Nucleus accumbens (tissue), 56 donors: ENCODE measurements around the gene LGALS9B.
"Not testable (repeated sequence)": the region's sequence is repeated elsewhere in the genome, so short reads cannot be mapped to it uniquely, and the experiment has no call there.

Experiments
- DNase-seq, 56 donors: peaks; one replicate each; lab custom pipeline; 2025; lab: John Stamatoyannopoulos, UW

LGALS9B gene

DNA sequence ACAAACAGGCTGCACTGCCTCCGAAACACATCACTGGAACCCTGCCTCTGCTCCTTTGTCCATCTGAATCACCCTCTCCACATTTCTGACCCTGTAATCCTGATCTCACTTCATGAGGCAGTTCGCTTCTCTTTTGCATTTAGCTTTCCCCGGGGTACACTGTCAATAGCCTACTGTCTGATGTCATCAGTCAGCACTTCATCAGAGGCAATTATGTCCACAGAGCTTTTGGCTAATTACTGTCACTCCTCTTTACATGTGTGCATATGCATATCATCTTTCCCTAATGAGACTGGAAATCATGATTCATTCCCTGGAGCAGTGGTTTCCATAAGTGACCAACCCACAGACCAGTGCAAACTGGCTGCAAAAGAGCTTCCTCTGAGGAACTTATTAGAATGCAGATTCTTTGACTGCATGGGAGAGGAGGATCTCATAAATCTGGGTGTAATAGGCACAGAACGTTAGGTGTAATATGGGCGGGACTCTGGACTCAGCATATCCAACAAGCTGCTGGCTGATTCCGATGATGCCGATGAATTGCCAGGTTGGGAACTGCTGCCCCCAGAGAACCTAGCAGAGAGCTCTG is 49.8 kb downstream of the LGALS9B start:
- DNase-seq: not testable (repeated sequence)

DNA sequence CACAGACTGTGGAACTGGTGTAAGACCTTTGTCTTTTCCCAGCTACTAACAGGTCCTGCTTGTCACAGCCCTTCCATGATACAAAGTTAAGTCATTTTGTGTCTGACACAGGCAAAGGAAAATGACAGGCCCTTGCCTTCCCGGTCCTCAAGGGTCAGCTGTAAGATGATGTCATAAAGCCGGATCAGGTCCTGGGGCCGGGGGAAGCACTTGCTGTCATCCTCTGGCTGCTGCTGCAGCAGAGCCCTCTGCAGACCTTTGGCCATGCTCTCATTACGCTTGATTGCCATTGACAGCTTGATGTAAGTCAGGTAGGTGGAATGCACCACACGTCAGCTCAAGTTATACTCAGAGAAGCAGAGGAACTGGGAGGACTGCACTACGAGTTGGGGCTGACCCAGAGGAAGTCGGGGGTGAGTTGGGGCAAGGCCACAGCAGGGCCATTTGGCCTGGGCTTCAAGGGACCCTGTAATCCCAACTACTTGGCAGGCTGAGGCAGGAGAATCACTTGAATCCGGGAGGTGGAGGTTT is 50.9 kb downstream of the LGALS9B start:
- DNase-seq: not testable (repeated sequence)

- DNase-seq: not testable (repeated sequence)
These were observed 51.9 kb downstream of the LGALS9B start for GRCh38 chr17:20415479-20415878.

DNA sequence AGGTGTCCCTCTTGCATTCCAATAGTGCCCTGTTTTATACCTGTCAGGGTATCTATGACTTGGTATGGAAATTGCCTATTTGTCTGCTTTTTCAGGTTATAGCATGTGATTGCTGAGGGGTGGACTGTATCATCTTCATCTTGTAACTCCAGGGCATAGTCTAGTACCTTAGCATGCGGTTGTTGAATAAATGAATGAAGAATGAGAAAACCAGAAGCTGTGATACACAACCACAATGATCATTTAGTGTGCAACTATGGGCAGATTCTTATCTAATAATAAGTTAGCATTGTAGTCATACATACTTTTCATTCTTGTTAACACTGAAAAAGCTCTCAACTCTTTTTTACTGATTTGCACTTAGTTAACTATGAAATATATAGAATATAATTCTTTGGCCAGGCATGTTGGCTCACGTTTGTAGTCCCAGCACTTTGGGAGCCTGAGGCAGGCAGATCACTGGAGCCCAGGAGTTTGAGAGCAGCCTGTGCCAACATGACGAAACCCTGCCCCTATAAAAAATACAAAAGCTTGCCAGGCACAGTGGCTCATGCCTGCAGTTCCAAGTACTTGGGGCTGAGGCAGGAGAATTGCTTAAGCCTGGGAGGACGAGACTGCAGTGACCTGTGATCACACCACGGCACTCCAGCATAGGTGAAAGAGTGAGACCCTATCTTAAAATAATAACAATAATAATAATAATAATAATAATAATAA is 65.9 kb downstream of the LGALS9B start:
- DNase-seq: not testable (repeated sequence)

- not testable (repeated sequence) for DNase-seq
These were observed 66.6 kb downstream of the LGALS9B start for GRCh38 chr17:20400559-20401305.
